GM13977 (cell line): ENCODE results near the gene DLL1.
"Not testable (repeated sequence)": the region's sequence is repeated elsewhere in the genome, so short reads cannot be mapped to it uniquely, and the experiment has no call there.

Experiments used
- DNase-seq: peaks from one replicate; pipeline ENCODE4 v3.0.0; 2012; ENCODE audit warnings: low spot score
- in situ Hi-C: fragments of 300-500 bp; cut with MboI; formaldehyde crosslinking; loops from one replicate; pipeline ENCODE4 v1.12.0; 2022; ENCODE audit warnings: low sequenced_read_pairs, low pct_unique_long_range_greater_than_20kb, mixed read lengths, inconsistent platforms; ENCODE audit not compliant: unreplicated experiment
- TF ChIP-seq, protein P1 (sequence below): IDR thresholded peaks from 2 replicates; pipeline ENCODE4 v1.5.1; 2012; ENCODE audit warnings: mild to moderate bottlenecking, control low read depth; ENCODE audit not compliant: insufficient read depth; ENCODE audit errors: extremely low read depth, missing control alignments

DLL1 gene

DNA sequence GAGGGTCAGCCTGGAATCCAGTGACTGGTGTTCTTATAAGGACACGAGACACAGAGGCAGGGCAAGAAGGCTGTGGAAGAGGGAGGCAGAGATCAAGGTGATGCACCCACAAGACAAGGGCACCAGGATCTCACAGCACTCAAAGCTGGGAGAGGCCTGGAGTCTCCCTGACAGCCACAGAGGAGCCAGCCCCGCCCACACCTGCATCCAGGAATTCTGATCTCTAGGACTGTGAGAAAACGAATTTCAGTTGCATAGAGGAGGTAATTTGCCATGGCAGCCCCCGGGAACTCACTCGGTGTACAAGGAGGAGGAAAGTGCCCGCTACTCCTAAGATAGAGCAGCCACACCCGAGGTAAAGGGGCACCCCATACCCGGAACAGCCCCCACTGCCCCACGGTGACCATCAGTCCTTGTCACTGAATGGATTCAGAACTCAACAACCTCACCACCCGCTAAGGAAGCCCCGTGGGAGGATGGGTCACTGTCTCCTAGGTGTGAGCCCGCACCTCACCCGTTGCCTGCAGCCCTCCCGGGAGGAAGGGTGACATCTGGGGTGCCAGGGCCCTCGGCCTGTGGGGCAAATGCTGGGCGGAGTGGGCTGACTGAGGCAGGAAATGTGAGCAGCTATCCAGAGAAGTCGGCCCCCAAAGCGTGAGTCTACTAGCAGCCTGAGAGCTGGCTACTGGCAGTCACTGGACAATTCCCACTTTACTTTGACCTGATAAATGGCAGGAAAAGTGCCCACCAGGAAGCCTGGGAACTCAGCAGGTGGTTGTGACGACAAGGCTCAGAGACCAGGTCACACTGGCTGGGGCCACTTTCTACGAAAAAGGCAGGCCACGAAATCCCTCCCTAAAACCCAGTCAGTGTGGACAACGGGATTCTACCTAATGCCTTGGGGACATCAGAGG, 22.4 kb downstream of the DLL1 start:
- no peak for DNase-seq
- in situ Hi-C loops: no loop called here
- TF ChIP-seq, protein P1, sequence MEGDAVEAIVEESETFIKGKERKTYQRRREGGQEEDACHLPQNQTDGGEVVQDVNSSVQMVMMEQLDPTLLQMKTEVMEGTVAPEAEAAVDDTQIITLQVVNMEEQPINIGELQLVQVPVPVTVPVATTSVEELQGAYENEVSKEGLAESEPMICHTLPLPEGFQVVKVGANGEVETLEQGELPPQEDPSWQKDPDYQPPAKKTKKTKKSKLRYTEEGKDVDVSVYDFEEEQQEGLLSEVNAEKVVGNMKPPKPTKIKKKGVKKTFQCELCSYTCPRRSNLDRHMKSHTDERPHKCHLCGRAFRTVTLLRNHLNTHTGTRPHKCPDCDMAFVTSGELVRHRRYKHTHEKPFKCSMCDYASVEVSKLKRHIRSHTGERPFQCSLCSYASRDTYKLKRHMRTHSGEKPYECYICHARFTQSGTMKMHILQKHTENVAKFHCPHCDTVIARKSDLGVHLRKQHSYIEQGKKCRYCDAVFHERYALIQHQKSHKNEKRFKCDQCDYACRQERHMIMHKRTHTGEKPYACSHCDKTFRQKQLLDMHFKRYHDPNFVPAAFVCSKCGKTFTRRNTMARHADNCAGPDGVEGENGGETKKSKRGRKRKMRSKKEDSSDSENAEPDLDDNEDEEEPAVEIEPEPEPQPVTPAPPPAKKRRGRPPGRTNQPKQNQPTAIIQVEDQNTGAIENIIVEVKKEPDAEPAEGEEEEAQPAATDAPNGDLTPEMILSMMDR: no peak

DNA sequence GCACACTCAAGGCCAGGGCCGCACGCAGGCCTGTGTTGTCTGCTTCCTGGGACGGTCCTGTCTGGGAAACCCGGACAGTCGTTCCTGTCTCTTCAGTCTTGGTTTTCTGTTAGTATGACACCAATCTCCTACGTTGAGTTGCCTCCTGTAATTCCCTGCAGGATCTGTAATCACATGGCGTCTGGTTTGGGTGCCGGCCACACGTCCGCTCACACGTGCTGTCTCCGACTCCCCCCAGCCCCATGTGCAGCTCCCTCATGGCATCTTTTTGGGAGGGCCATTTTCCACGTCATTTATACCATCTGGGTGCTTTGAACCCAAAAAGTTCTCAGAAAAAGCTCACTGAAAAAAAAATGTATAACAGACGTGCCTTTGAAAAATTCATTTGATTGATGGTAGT, 23.2 kb downstream of the DLL1 start:
- TF ChIP-seq, protein P1: no peak
- DNase-seq: no peak
- in situ Hi-C loops: no loop called here

DNA sequence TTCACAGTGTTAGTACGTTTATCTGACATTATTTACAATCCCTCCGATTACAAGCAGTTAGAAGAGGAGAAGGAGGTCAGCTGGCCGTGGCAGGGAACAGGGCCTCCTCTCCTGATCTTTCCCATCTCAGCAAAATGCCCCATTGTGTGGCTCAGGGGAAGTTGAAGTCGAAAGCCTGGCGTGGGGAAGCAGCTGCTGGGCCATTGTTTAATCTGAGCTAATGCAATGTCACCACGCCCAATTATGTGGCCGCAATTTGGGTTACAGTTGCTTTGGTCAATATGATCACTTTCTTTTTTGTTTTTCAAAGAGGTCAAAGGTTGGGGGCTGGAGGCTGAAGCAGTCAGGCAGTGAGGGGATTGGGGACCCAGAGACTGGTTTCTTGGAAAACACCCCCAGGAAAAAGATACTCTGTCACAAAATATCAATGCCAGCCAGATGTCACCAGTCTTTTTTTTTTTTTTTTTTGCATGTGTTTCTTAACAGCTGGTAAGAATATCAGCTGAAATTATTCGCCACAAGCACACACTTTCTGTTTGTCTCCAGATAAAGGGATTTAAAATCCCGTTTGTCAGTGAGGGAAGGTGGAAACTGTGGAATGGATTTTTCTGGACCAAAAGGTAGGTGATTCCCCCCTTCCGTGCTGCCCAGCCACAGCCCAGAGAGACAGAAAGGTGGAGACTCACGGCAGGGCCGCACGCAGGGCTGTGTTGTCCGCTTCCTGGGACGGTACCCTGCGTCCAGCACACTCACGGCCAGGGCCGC, 24.6 kb downstream of the DLL1 start:
- TF ChIP-seq, protein P1: no peak
- in situ Hi-C loops: no loop called here
- DNase-seq: no peak

DNA sequence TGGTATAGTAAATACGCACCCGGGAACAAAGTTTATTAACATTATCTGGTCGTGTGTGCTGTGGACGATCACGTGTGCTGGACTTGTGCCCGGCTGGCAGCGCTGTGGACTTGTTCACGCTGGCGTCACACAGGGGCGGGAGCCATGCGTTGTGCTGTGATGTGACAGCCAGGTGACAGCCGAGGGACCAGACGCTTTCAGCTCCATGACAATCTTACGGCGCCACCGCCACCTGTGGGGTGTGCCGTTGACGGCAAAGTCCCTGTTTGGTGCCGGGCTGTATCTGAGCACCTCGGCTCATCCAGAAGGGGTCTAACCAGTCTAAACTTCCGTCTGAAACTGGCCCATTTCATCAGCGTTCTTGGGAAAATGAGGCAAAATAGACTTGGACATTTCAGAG, 25.2 kb downstream of the DLL1 start:
- in situ Hi-C loops: no loop called here
- no peak for DNase-seq
- TF ChIP-seq, protein P1: no peak

DNA sequence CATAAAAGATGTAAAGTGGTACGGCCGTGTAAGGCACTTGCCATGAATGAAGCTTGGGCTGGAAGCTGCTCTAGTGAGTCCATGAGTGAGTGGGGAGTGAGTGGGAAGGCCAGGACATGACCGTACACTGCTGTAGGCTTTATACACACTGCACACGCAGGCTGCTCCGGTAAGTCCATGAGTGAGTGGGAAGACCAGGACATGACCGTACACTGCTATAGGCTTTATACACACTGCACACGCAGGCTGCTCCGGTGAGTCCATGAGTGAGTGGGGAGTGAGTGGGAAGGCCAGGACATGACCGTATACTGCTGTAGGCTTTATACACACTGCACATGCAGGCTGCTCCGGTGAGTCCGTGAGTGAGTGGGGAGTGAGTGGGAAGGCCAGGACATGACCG, 26.2 kb downstream of the DLL1 start:
- in situ Hi-C loops, DNase-seq: not testable (repeated sequence)

DNA sequence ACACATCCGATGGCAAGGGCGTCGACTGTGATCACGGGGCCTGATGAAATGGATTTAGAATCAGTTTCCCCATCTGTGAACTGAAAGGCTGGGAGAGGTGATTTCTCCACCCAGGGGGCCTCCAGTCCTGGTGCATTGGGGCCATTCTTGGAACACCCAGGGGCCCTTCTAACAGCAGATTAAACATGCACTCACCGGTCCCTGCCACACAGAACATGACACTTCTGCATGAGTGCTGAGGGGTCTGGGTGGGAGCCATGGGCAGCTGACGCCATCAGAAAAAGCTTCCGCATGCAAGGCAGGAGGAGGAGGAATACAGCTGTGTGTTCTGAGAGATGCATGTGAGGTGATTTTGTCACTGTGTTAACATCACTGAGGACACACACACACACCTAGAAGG, 26.8 kb downstream of the DLL1 start:
- DNase-seq: no peak
- in situ Hi-C loops: no loop called here

More for the DNA sequence above, 26.8 kb downstream of the DLL1 start:
- TF ChIP-seq, protein P1: no peak
